Common myeloid progenitor, CD34-positive (primary cell): Measurements from ENCODE around the gene MYO18B.

Experiments used
- CTCF ChIA-PET: fragments of 350-600 bp; sonication (Branson Sonifier 250); formaldehyde crosslinking; loops from one replicate; lab custom pipeline; 2021; ENCODE audit warnings: antibody characterized with exemption; lab: Charles Lee
- POLR2A ChIA-PET: fragments of 350-600 bp; sonication (Branson Sonifier 250); formaldehyde crosslinking; loops from one replicate; lab custom pipeline; 2021; ENCODE audit warnings: antibody characterized with exemption; lab: Charles Lee
- DNase-seq, 3 donors: peaks; one replicate each; pipeline versions ENCODE4 v3.0.0 to v3.0.0-alpha.2; 2013
- H3K27ac ChIP-seq, 2 experiments: 1 replicate in 1 of 2; 2 replicates in 1 of 2; pipeline ENCODE4 v1.7.0; 2013; ENCODE audit warnings: inconsistent platforms in 2 of 2, low read length in 2 of 2, mild to moderate bottlenecking in 2 of 2, low read depth in 1 of 2, moderate library complexity in 1 of 2; ENCODE audit not compliant: severe bottlenecking in 2 of 2, insufficient read depth in 1 of 2, poor library complexity in 1 of 2
- H3K27me3 ChIP-seq, 5 experiments: replicated peaks in 2 of 5; 1 replicate in 3 of 5; 2 replicates in 2 of 5; pipeline versions ENCODE4 v1.6.1 to v1.7.0; 2013; ENCODE audit warnings: low read length in 4 of 5, mild to moderate bottlenecking in 2 of 5, moderate library complexity in 2 of 5, inconsistent platforms in 1 of 5; ENCODE audit not compliant: insufficient read depth in 5 of 5, control insufficient read depth in 4 of 5
- H3K36me3 ChIP-seq, 4 experiments: 1 replicate in 2 of 4; 2 replicates in 2 of 4; pipeline versions ENCODE4 v1.6.1 to v1.7.0; 2013; ENCODE audit warnings: low read length in 3 of 4, control low read depth in 1 of 4, mild to moderate bottlenecking in 1 of 4; ENCODE audit not compliant: control insufficient read depth in 4 of 4, insufficient read depth in 4 of 4
- H3K4me1 ChIP-seq, 4 experiments: 1 replicate in 3 of 4; 2 replicates in 1 of 4; pipeline versions ENCODE4 v1.6.1 to v1.7.1; 2013; ENCODE audit warnings: low read length in 3 of 4, mild to moderate bottlenecking in 3 of 4, control low read depth in 1 of 4, inconsistent platforms in 1 of 4, moderate library complexity in 1 of 4; ENCODE audit not compliant: control insufficient read depth in 4 of 4, insufficient read depth in 4 of 4; ENCODE audit errors: control extremely low read depth in 1 of 4
- H3K4me3 ChIP-seq, 7 experiments: 1 replicate in 4 of 7; 2 replicates in 3 of 7; pipeline versions ENCODE4 v1.5.1 to v1.7.0; 2013; ENCODE audit warnings: mild to moderate bottlenecking in 7 of 7, low read length in 6 of 7, moderate library complexity in 6 of 7, inconsistent platforms in 2 of 7, low read depth in 2 of 7, control low read depth in 1 of 7; ENCODE audit not compliant: insufficient read depth in 4 of 7, control insufficient read depth in 1 of 7; ENCODE audit errors: extremely low read depth in 1 of 7
- H3K9me3 ChIP-seq, 5 experiments: 1 replicate in 4 of 5; 2 replicates in 1 of 5; pipeline versions ENCODE4 v1.6.1 to v1.7.1; 2013; ENCODE audit warnings: low read length in 4 of 5, mild to moderate bottlenecking in 2 of 5, inconsistent platforms in 1 of 5, low read depth in 1 of 5, moderate library complexity in 1 of 5; ENCODE audit not compliant: control insufficient read depth in 4 of 5, insufficient read depth in 2 of 5; ENCODE audit errors: control extremely low read depth in 1 of 5
- WGBS: methylation state at CpG from one replicate; pipeline ENCODE4 v1.1.5; 2013; ENCODE audit not compliant: insufficient coverage; 5-methylcytosine and 5-hydroxymethylcytosine counted together

Gene MYO18B

DNA sequence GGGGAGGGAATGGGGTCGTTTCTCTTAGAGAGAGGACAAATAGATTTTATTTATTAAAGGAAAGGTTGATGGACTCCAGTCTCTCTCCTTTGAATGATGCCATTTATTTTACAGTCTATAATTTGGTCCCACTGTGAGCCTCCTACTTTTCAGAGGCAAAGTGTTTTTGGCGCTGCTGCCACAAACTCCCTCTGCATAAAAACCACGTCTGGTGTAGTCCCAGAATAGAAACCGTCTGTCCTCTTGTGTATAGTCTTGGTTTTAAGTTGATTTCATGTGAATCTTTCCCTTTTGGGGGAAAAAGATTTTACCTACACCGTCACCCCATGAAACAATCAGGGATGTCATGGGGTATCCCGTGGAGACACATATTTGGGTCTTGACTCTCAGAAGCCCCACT, 283.6 kb downstream of the MYO18B start:
- POLR2A ChIA-PET, result no interaction called here
- WGBS, result 87% methylated on average over 3 of the region's 6 CpGs
- Histone ChIP-seq H3K9me3 (peaks cover 0 to 3% (median 0%) of the 10 kb centered on the region in 5 experiments), H3K27ac (no peak overlapping the region), H3K36me3 (no peaks in the 10 kb centered on the region), H3K4me3 (no peak overlapping the region), H3K27me3 (peaks cover 0 to 2% (median 0%) of the 10 kb centered on the region in 5 experiments), H3K4me1 (no peaks in the 10 kb centered on the region)
- DNase-seq, result no peak
- CTCF ChIA-PET, result no interaction called here

DNA sequence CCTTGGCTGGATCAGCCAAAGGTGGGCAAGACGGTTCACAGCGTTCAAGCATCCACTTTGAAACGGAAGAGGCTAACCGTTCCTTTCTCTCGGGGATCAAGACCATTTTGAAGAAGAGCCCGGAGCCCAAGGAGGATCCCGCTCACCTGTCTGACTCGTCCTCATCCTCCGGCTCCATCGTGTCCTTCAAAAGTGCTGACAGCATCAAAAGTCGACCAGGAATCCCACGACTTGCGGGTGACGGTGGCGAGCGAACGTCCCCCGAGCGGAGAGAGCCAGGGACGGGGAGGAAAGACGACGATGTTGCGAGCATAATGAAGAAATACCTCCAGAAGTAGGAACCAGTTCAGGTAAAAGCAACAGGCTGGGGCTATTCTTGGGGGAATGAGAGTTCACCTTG, 285.4 kb downstream of the MYO18B start:
- 94% methylated on average over 23 of the region's 23 CpGs for WGBS
- Histone ChIP-seq H3K4me1 (no peaks in the 10 kb centered on the region), H3K27me3 (peaks cover 0 to 2% (median 0%) of the 10 kb centered on the region in 5 experiments), H3K27ac (no peak overlapping the region), H3K9me3 (peaks cover 0 to 3% (median 0%) of the 10 kb centered on the region in 5 experiments), H3K36me3 (no peaks in the 10 kb centered on the region), H3K4me3 (no peak overlapping the region)
- no peak for DNase-seq
- POLR2A ChIA-PET, result no interaction called here
- CTCF ChIA-PET, result no interaction called here

DNA sequence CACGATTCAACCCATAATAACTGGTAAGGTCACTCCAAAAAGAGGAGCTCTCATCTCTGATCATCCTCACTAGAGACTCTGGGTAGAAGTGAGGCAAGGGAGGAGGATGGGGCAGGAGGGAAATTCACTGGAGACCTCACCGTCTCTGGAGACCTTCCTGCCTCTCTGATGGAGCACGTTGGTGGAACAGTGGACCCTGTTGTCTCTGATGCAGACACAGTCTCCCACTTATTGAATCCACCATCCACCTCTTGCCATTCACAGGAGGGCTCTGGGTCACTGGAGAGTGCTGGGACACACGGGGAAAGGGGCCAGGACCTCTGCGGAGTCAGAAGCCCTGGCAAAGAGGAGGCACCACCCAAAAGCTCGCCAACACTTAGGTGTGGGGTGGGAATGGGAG, 289.7 kb downstream of the MYO18B start:
- Histone ChIP-seq H3K4me3 (no peak overlapping the region), H3K36me3 (no peaks in the 10 kb centered on the region), H3K27ac (no peak overlapping the region), H3K9me3 (peaks cover 0 to 17% (median 13%) of the 10 kb centered on the region in 5 experiments), H3K4me1 (no peaks in the 10 kb centered on the region), H3K27me3 (no peaks in the 10 kb centered on the region)
- ChIA-PET POLR2A (no interaction called here), CTCF (no interaction called here)
- WGBS, result 89% methylated on average over 4 of the region's 6 CpGs
- no peak for DNase-seq

DNA sequence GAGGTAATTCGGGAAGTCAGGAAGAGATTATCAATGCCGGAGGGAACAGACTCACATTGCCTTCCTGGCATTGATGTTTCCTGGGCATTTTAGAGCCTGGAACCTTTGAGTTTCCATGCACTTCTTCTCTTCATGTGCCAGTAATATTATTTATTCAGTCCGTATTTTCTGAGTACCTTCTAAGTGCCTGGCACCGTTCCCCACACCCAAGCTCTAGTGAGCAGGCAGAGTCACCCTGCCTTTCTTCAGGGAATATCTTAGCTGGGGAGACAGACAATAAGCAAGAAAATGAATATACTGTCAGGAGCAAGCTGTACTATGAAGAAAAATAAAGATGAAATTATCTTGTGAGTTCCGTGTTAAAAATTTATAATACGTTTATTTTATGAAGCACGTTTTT, 291.1 kb downstream of the MYO18B start:
- Histone ChIP-seq H3K27ac (no peak overlapping the region), H3K9me3 (peaks cover 0 to 17% (median 13%) of the 10 kb centered on the region in 5 experiments), H3K27me3 (no peaks in the 10 kb centered on the region), H3K4me1 (no peaks in the 10 kb centered on the region), H3K36me3 (no peaks in the 10 kb centered on the region), H3K4me3 (no peak overlapping the region)
- WGBS, result 89% methylated on average over 4 of the region's 7 CpGs
- no peak for DNase-seq
- POLR2A ChIA-PET, result no interaction called here
- CTCF ChIA-PET, result no interaction called here

DNA sequence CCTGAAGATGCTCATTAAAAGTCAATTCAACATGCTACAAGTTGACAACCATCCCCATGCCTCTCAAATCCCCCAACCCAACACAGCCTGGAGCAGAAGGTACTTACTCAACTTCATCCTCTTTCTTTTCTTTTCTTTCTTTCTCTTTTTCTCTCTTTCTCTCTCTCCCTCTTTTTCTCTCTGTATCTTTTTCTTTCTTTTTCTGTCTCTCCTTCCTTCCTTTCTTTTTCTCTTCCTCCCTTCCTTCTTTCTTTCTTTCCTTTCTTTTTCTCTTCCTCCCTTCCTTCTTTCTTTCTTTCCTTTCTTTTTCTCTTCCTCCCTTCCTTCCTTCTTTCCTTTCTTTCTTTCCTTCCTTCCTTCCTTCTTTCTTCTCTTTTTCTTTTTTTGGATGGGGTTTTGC, 291.6 kb downstream of the MYO18B start:
- ChIA-PET CTCF (no interaction called here), POLR2A (no interaction called here)
- H3K36me3 ChIP-seq, result no peaks in the 10 kb centered on the region
- peaks cover 0 to 17% (median 13%) of the 10 kb centered on the region in 5 experiments for H3K9me3 ChIP-seq
- no peak overlapping the region for H3K27ac ChIP-seq
- H3K4me1 ChIP-seq, result no peaks in the 10 kb centered on the region
- H3K4me3 ChIP-seq, result no peak overlapping the region
- DNase-seq, result no peak
- no peaks in the 10 kb centered on the region for H3K27me3 ChIP-seq

DNA sequence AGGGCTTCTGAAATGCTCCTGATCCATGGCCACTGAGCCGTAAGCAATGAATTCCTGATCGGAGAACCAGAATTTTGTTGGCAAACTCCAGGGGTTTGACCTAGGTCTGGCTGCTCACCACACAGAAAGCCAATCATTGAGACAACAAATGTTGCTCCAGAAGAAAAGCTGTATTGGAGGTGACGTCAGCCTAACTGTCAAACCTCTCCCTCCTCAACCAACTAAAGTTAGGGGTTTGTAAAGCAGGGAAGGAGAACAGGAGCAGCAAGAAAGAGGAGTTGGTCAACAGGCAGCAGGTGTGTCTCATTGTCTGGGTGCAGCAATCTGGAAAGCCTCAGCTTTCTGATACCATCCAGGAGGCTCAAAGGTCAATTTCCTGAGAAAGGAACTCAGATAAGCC, 293.5 kb downstream of the MYO18B start:
- Histone ChIP-seq H3K36me3 (no peaks in the 10 kb centered on the region), H3K27ac (no peak overlapping the region), H3K4me3 (no peak overlapping the region), H3K4me1 (no peaks in the 10 kb centered on the region), H3K9me3 (peaks cover 0 to 17% (median 13%) of the 10 kb centered on the region in 5 experiments), H3K27me3 (no peaks in the 10 kb centered on the region)
- DNase-seq, result no peak
- 100% methylated on average over 2 of the region's 3 CpGs for WGBS
- POLR2A ChIA-PET, result no interaction called here
- CTCF ChIA-PET, result no interaction called here

DNA sequence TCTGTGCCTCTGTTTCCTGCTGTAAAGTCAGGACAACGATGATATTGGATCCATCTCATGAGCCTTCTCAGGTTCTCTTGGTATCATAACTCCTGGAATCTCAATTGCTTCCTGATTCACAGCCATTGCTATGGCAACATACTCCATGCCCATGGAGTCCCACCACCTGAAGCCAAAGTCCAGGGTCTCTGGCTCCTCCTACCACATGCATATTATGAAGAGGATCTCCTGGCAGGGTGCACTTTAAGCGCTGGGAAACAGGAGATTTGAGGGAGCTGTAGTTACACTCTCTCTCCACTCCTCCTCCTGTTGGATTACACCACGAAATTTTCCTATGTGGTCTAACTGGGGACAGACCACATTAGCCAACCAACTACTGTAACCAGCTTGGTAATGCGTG, 296.4 kb downstream of the MYO18B start:
- ChIA-PET POLR2A (no interaction called here), CTCF (no interaction called here)
- H3K36me3 ChIP-seq, result no peaks in the 10 kb centered on the region
- H3K4me1 ChIP-seq, result no peaks in the 10 kb centered on the region
- DNase-seq, result no peak
- WGBS, result 51% methylated on average over 3 of the region's 4 CpGs
- H3K4me3 ChIP-seq, result no peak overlapping the region
- H3K9me3 ChIP-seq, result peaks cover 0 to 17% (median 13%) of the 10 kb centered on the region in 5 experiments
- H3K27me3 ChIP-seq, result no peaks in the 10 kb centered on the region
- H3K27ac ChIP-seq, result no peak overlapping the region
